ENCODE measurements around the gene PEG3. TPM values are rescaled to one million over a fixed set of nuclear protein-coding genes. Genes with fewer than 3 reads are reported as not detected.

PEG3 gene
- total and polyA plus RNA-seq, 10 of the 15 experiments (the other 5 are each of a cell fraction or from before 2014, with no cell fraction given) = 0.03 to 0.33 TPM; not detected in 8

DNA sequence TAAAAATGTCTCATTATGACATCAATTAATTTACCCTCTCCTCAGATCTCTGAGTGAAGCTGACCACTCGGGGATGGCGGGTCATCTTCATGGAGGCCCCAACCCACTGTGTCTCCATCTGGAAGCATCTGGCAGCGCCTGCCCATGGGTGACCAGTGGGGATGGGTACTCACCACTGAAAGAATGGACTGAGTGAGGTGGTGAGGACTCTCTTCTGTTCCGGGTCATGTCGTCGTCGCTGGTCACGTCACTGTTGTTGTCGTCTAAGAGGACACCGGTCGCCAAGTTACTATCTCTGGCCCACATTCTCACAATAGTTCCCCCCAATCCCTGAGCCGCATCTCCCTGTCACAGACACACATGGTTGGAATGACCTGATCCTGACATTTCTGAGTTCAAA is 17.1 kb downstream of the PEG3 start:
- intact Hi-C loops (cut with micrococcal nuclease; ENCODE audit: unreplicated experiment) (no loop called here), in situ Hi-C loops (cut with MboI) (no loop called here)
- no peaks in the 10 kb centered on the region for H3K36me3 ChIP-seq (ENCODE audit: control insufficient read depth in 2 of 2, insufficient read depth in 2 of 2, low read length in 1 of 2)
- no TSS peak for BruUV-seq (replicated peaks)
- no peak overlapping the region for H3K9ac ChIP-seq (ENCODE audit: control insufficient read depth, insufficient read depth, low read length)
- no peaks in the 10 kb centered on the region for H3K27me3 ChIP-seq (replicated peaks in 1 of 2; ENCODE audit: control insufficient read depth in 2 of 2, insufficient read depth in 2 of 2, low read length in 1 of 2)
- DNase-seq (ENCODE audit: low read depth, low spot score) (no peak), FAIRE-seq (no peak), ATAC-seq (no peak)
- no peaks in the 10 kb centered on the region for H4K20me1 ChIP-seq (ENCODE audit: control insufficient read depth, insufficient read depth)
- no peak overlapping the region for H3K4me3 ChIP-seq
- no peak overlapping the region for H3K4me2 ChIP-seq (ENCODE audit: control insufficient read depth, insufficient read depth)
- H3K4me1 ChIP-seq (ENCODE audit: control insufficient read depth, insufficient read depth, low read length) = no peaks in the 10 kb centered on the region
- no peaks in the 10 kb centered on the region; the same call in 2 of the 3 replicates for H3K9me3 ChIP-seq (replicated peaks; ENCODE audit: control insufficient read depth, insufficient read depth, low read length)
- H3K79me2 ChIP-seq (ENCODE audit: control insufficient read depth, insufficient read depth, low read length) = no peaks in the 10 kb centered on the region
- ChIA-PET SMC1A (ENCODE audit: uncharacterized antibody, unreplicated experiment) (no interaction called here), CTCF (no interaction called here), RAD21 (ENCODE audit: unreplicated experiment) (no interaction called here), POLR2A (no interaction called here)
- H2AFZ ChIP-seq (ENCODE audit: control insufficient read depth, low read depth, low read length) = no peak overlapping the region
- no peak for TF ChIP-seq HDAC2 (IDR thresholded peaks at IDR 0.05)
- TF ChIP-seq, protein P1, sequence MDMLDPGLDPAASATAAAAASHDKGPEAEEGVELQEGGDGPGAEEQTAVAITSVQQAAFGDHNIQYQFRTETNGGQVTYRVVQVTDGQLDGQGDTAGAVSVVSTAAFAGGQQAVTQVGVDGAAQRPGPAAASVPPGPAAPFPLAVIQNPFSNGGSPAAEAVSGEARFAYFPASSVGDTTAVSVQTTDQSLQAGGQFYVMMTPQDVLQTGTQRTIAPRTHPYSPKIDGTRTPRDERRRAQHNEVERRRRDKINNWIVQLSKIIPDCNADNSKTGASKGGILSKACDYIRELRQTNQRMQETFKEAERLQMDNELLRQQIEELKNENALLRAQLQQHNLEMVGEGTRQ (IDR thresholded peaks at IDR 0.05; ENCODE audit: borderline replicate concordance, low read depth, low read length) = no peak
- TF ChIP-seq EZH2 (IDR thresholded peaks at IDR 0.05; ENCODE audit: borderline replicate concordance, control insufficient read depth, low read depth, low read length) = no peak
- TF ChIP-seq ZNF217 (IDR thresholded peaks at IDR 0.05) = no peak
- no peak for TF ChIP-seq SIX5 (IDR thresholded peaks at IDR 0.05; ENCODE audit: low read depth, low read length, severe bottlenecking)
- TF ChIP-seq, protein P2, sequence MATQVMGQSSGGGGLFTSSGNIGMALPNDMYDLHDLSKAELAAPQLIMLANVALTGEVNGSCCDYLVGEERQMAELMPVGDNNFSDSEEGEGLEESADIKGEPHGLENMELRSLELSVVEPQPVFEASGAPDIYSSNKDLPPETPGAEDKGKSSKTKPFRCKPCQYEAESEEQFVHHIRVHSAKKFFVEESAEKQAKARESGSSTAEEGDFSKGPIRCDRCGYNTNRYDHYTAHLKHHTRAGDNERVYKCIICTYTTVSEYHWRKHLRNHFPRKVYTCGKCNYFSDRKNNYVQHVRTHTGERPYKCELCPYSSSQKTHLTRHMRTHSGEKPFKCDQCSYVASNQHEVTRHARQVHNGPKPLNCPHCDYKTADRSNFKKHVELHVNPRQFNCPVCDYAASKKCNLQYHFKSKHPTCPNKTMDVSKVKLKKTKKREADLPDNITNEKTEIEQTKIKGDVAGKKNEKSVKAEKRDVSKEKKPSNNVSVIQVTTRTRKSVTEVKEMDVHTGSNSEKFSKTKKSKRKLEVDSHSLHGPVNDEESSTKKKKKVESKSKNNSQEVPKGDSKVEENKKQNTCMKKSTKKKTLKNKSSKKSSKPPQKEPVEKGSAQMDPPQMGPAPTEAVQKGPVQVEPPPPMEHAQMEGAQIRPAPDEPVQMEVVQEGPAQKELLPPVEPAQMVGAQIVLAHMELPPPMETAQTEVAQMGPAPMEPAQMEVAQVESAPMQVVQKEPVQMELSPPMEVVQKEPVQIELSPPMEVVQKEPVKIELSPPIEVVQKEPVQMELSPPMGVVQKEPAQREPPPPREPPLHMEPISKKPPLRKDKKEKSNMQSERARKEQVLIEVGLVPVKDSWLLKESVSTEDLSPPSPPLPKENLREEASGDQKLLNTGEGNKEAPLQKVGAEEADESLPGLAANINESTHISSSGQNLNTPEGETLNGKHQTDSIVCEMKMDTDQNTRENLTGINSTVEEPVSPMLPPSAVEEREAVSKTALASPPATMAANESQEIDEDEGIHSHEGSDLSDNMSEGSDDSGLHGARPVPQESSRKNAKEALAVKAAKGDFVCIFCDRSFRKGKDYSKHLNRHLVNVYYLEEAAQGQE (IDR thresholded peaks at IDR 0.05; ENCODE audit: low read depth, low read length) = no peak
- TF ChIP-seq, protein P3, sequence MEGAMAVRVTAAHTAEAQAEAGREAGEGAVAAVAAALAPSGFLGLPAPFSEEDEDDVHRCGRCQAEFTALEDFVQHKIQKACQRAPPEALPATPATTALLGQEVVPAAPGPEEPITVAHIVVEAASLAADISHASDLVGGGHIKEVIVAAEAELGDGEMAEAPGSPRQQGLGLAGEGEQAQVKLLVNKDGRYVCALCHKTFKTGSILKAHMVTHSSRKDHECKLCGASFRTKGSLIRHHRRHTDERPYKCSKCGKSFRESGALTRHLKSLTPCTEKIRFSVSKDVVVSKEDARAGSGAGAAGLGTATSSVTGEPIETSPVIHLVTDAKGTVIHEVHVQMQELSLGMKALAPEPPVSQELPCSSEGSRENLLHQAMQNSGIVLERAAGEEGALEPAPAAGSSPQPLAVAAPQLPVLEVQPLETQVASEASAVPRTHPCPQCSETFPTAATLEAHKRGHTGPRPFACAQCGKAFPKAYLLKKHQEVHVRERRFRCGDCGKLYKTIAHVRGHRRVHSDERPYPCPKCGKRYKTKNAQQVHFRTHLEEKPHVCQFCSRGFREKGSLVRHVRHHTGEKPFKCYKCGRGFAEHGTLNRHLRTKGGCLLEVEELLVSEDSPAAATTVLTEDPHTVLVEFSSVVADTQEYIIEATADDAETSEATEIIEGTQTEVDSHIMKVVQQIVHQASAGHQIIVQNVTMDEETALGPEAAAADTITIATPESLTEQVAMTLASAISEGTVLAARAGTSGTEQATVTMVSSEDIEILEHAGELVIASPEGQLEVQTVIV (IDR thresholded peaks at IDR 0.05; ENCODE audit: borderline replicate concordance, partially characterized antibody) = no peak
- no peak for TF ChIP-seq JUNB (IDR thresholded peaks at IDR 0.05)
- no peak for TF ChIP-seq TCF12 (IDR thresholded peaks at IDR 0.05; ENCODE audit: low read depth, low read length)
- 43% methylated on average over 7 of the region's 12 CpGs for WGBS (ENCODE audit: insufficient coverage, insufficient replicate concordance, low lambda C conversion rate, missing lambda C conversion rate)
- H3K27ac ChIP-seq (ENCODE audit: control insufficient read depth, insufficient read depth) = no peak overlapping the region
